GM12875 (cell line): ENCODE measurements around the gene SLC9A8.

ENCODE experiments used
- H3K4me3 ChIP-seq: one replicate; pipeline ENCODE4 v1.5.1; 2011; ENCODE audit warnings: low read depth, low read length, control low read depth
- CTCF ChIP-seq: IDR thresholded peaks from 2 replicates; pipeline ENCODE4 v1.5.1; 2011; ENCODE audit warnings: low read depth, mild to moderate bottlenecking, control low read depth, inconsistent platforms, low read length, moderate library complexity, borderline replicate concordance; ENCODE audit not compliant: insufficient read depth

The SLC9A8 gene

GRCh38 chr20:49809803-49810359, 2.7 kb upstream of the SLC9A8 start:
- TF ChIP-seq CTCF, result no peak
- no peak overlapping the region for H3K4me3 ChIP-seq

- TF ChIP-seq CTCF, result no peak
- H3K4me3 ChIP-seq, result no peak overlapping the region
Observed at GRCh38 chr20:49810491-49811190, 2.0 kb upstream of the SLC9A8 start.

GRCh38 chr20:49811825-49812506, 662 bp upstream of the SLC9A8 start:
- peak overlapping the region; percentile 72 for H3K4me3 ChIP-seq
- no peak for TF ChIP-seq CTCF

GRCh38 chr20:49813305-49813974, 812 bp downstream of the SLC9A8 start:
- TF ChIP-seq CTCF, result no peak

GRCh38 chr20:49814057-49814694, 1.5 kb downstream of the SLC9A8 start:
- TF ChIP-seq CTCF, result no peak
- H3K4me3 ChIP-seq, result peak overlapping the region; percentile 72

More at GRCh38 chr20:49813305-49813974, 812 bp downstream of the SLC9A8 start:
- peak overlapping the region; percentile 72 for H3K4me3 ChIP-seq

- H3K4me3 ChIP-seq, result no peak overlapping the region
- TF ChIP-seq CTCF, result no peak
Observed at GRCh38 chr20:49818816-49819215, 6.2 kb downstream of the SLC9A8 start.
